Neural progenitor cell (in vitro differentiated cells): ENCODE data around the gene TRNT1.

Experiments used
- EZH2 ChIP-seq: fragments of 200-600 bp; sonication (generic); IDR thresholded peaks from 2 replicates; pipeline ENCODE4 v1.6.1; 2017; ENCODE audit warnings: antibody characterized with exemption, mild to moderate bottlenecking, moderate library complexity
- EZH2phosphoT487 ChIP-seq: fragments of 200-600 bp; sonication (generic); IDR thresholded peaks from 2 replicates; pipeline ENCODE4 v1.6.1; 2017; ENCODE audit warnings: antibody characterized with exemption
- TF ChIP-seq, protein P1 (sequence below): fragments of 200-600 bp; sonication (generic); IDR thresholded peaks from 2 replicates; pipeline ENCODE4 v1.5.1; 2017; ENCODE audit warnings: antibody characterized with exemption, mild to moderate bottlenecking

DNA sequence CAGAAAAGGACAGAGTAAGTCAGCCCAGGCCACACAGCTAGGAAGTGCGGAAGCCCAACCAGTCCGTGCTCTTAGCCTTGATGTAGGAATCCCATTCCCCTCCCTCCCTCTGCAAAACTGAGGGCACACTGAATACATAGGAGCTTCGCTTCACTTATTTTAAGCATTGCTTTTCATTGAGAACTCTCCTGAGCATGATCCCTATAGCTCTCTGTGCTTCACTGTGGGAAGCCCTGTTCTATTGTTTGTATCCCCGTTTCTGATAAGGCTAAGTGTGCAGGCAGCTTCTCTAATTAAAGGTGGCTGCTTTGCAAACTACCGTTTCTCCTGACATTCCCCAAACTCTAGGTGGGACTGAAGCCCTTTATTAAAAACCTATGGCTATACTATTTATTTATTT, 46.4 kb upstream of the TRNT1 start:
- TF ChIP-seq, protein P1, sequence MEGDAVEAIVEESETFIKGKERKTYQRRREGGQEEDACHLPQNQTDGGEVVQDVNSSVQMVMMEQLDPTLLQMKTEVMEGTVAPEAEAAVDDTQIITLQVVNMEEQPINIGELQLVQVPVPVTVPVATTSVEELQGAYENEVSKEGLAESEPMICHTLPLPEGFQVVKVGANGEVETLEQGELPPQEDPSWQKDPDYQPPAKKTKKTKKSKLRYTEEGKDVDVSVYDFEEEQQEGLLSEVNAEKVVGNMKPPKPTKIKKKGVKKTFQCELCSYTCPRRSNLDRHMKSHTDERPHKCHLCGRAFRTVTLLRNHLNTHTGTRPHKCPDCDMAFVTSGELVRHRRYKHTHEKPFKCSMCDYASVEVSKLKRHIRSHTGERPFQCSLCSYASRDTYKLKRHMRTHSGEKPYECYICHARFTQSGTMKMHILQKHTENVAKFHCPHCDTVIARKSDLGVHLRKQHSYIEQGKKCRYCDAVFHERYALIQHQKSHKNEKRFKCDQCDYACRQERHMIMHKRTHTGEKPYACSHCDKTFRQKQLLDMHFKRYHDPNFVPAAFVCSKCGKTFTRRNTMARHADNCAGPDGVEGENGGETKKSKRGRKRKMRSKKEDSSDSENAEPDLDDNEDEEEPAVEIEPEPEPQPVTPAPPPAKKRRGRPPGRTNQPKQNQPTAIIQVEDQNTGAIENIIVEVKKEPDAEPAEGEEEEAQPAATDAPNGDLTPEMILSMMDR: no peak
- no peak for TF ChIP-seq EZH2
- TF ChIP-seq EZH2phosphoT487: peak; percentile 80
